H1 (cell line): ENCODE measurements around the gene SIK3. TPM values are rescaled to one million over a fixed set of nuclear protein-coding genes. Genes with fewer than 3 reads are reported as not detected.

Source experiments
- CTCF ChIA-PET: fragments of 300-600 bp; sonication (Branson Sonifier 250); formaldehyde crosslinking; loops from one replicate; lab custom pipeline; 2021; ENCODE audit not compliant: partially characterized antibody; lab: Charles Lee
- POLR2A ChIA-PET: fragments of 300-600 bp; sonication (Branson Sonifier 250); formaldehyde crosslinking; loops from one replicate; lab custom pipeline; 2021; ENCODE audit warnings: inconsistent platforms; ENCODE audit not compliant: partially characterized antibody; lab: Charles Lee
- DNase-seq, 2 experiments: peaks; one replicate each; pipeline versions ENCODE4 v3.0.0 to v3.0.0-alpha.2; 2010 to 2022; ENCODE audit warnings: low spot score in 2 of 2, low read depth in 1 of 2, mixed read lengths in 1 of 2
- FAIRE-seq: peaks from 2 replicates; lab custom pipeline; 2011; peaks lifted over from hg19 to GRCh38; lab: Jason Lieb, UNC
- H2AFZ ChIP-seq: 2 replicates; pipeline ENCODE4 v1.8.1; 2012; ENCODE audit warnings: low read length, inconsistent platforms
- H2AK5ac ChIP-seq: 2 replicates; pipeline ENCODE4 v1.6.1; 2013; ENCODE audit warnings: low read depth, low read length
- H2BK120ac ChIP-seq: replicated peaks from 2 replicates; pipeline ENCODE3; 2013; ENCODE audit warnings: low read depth, low read length, inconsistent platforms
- H2BK12ac ChIP-seq: 2 replicates; pipeline ENCODE4 v1.6.1; 2013; ENCODE audit warnings: low read depth, low read length
- H2BK15ac ChIP-seq: 2 replicates; pipeline ENCODE4 v1.6.1; 2013; ENCODE audit warnings: low read length
- H2BK20ac ChIP-seq: 2 replicates; pipeline ENCODE4 v1.6.1; 2013; ENCODE audit warnings: low read length
- H2BK5ac ChIP-seq: 2 replicates; pipeline ENCODE4 v1.6.1; 2013; ENCODE audit warnings: low read depth, low read length
- H3K14ac ChIP-seq: 2 replicates; pipeline ENCODE4 v1.6.1; 2013; ENCODE audit warnings: inconsistent platforms; ENCODE audit not compliant: insufficient read length
- H3K18ac ChIP-seq: 2 replicates; pipeline ENCODE4 v1.6.1; 2013; ENCODE audit warnings: low read length; ENCODE audit errors: extremely low read depth
- H3K23ac ChIP-seq: 2 replicates; pipeline ENCODE4 v1.6.1; 2013; ENCODE audit warnings: inconsistent platforms; ENCODE audit not compliant: insufficient read length
- H3K23me2 ChIP-seq: 2 replicates; pipeline ENCODE4 v1.6.1; 2013; ENCODE audit warnings: low read depth, low read length
- H3K27ac ChIP-seq: 2 replicates; pipeline ENCODE4 v1.6.1; 2011; ENCODE audit warnings: low read depth, low read length, inconsistent platforms
- H3K27me3 ChIP-seq, 4 experiments: replicated peaks in 1 of 4; 1 replicate in 1 of 4; 2 replicates in 3 of 4; pipeline versions ENCODE4 v1.6.1 to v1.8.1; 2011 to 2013; ENCODE audit warnings: low read length in 3 of 4, mild to moderate bottlenecking in 3 of 4, inconsistent platforms in 2 of 4, mixed read lengths in 2 of 4, moderate library complexity in 1 of 4; ENCODE audit not compliant: control insufficient read depth in 3 of 4, insufficient read depth in 3 of 4; ENCODE audit errors: extremely low read depth in 1 of 4
- H3K36me3 ChIP-seq, 4 experiments: 2 replicates each; pipeline versions ENCODE4 v1.6.1 to v1.8.1; 2011 to 2013; ENCODE audit warnings: mild to moderate bottlenecking in 4 of 4, low read length in 3 of 4, moderate library complexity in 2 of 4, control low read depth in 1 of 4, inconsistent platforms in 1 of 4; ENCODE audit not compliant: insufficient read depth in 4 of 4, control insufficient read depth in 2 of 4
- H3K4ac ChIP-seq: replicated peaks from 2 replicates; pipeline ENCODE3; 2013; ENCODE audit warnings: low read length, low read depth, mixed read lengths, inconsistent platforms; ENCODE audit not compliant: insufficient read length
- H3K4me1 ChIP-seq, 4 experiments: replicated peaks in 1 of 4; 1 replicate in 1 of 4; 2 replicates in 3 of 4; pipeline versions ENCODE4 v1.6.1 to v1.8.1; 2011 to 2013; ENCODE audit warnings: low read length in 3 of 4, inconsistent platforms in 2 of 4, mixed read lengths in 1 of 4; ENCODE audit not compliant: insufficient read depth in 4 of 4, control insufficient read depth in 3 of 4
- H3K4me2 ChIP-seq, 2 experiments: 2 replicates each; pipeline versions ENCODE4 v1.6.1 to v1.8.1; 2011 to 2013; ENCODE audit warnings: low read depth in 2 of 2, low read length in 2 of 2, control low read depth in 1 of 2, inconsistent platforms in 1 of 2, mild to moderate bottlenecking in 1 of 2; ENCODE audit not compliant: insufficient read depth in 1 of 2
- H3K4me3 ChIP-seq, 4 experiments: fragments of 200-600, 300-600 bp in 1 of 4; sonication (generic), shearing (Covaris generic), sonication (Bioruptor Twin) in 1 of 4; 2 replicates each; pipeline versions ENCODE4 v1.5.1 to v1.8.1; 2011 to 2016; ENCODE audit warnings: low read length in 4 of 4, low read depth in 3 of 4, control low read depth in 2 of 4, inconsistent platforms in 2 of 4, mild to moderate bottlenecking in 2 of 4, mixed read lengths in 1 of 4, moderate library complexity in 1 of 4; ENCODE audit not compliant: insufficient read depth in 2 of 4; ENCODE audit errors: extremely low read depth in 1 of 4
- H3K56ac ChIP-seq: replicated peaks from 2 replicates; pipeline ENCODE3; 2013; ENCODE audit warnings: low read depth, mild to moderate bottlenecking, mixed read lengths, low read length, inconsistent platforms; ENCODE audit not compliant: insufficient read length
- H3K79me1 ChIP-seq: 2 replicates; pipeline ENCODE4 v1.6.1; 2013; ENCODE audit warnings: low read depth, low read length, control low read depth
- H3K79me2 ChIP-seq, 2 experiments: 2 replicates each; pipeline versions ENCODE4 v1.6.1 to v1.8.1; 2012 to 2013; ENCODE audit warnings: low read length in 2 of 2, mild to moderate bottlenecking in 2 of 2, inconsistent platforms in 1 of 2; ENCODE audit not compliant: insufficient read depth in 2 of 2, control insufficient read depth in 1 of 2
- H3K9ac ChIP-seq, 4 experiments: replicated peaks in 1 of 4; 1 replicate in 1 of 4; 2 replicates in 3 of 4; pipeline versions ENCODE4 v1.6.1 to v1.8.1; 2011 to 2013; ENCODE audit warnings: low read depth in 3 of 4, low read length in 3 of 4, control low read depth in 2 of 4, mild to moderate bottlenecking in 2 of 4, moderate library complexity in 2 of 4, inconsistent platforms in 1 of 4; ENCODE audit errors: extremely low read depth in 1 of 4
- H3K9me3 ChIP-seq, 2 experiments: 2 replicates each; pipeline versions ENCODE4 v1.6.1 to v1.8.1; 2012 to 2013; ENCODE audit warnings: mild to moderate bottlenecking in 2 of 2, moderate library complexity in 2 of 2, control low read depth in 1 of 2, inconsistent platforms in 1 of 2, low read depth in 1 of 2, low read length in 1 of 2, mixed read lengths in 1 of 2; ENCODE audit not compliant: insufficient read depth in 2 of 2
- H4K20me1 ChIP-seq, 2 experiments: replicated peaks in 1 of 2; 2 replicates each; pipeline versions ENCODE3 to v1.8.1; 2011 to 2013; ENCODE audit warnings: inconsistent platforms in 2 of 2, low read length in 2 of 2, mild to moderate bottlenecking in 1 of 2; ENCODE audit not compliant: insufficient read depth in 2 of 2, control insufficient read depth in 1 of 2
- H4K5ac ChIP-seq: 2 replicates; pipeline ENCODE4 v1.6.1; 2013; ENCODE audit warnings: low read length, low read depth, mixed read lengths, inconsistent platforms; ENCODE audit not compliant: insufficient read length
- H4K8ac ChIP-seq: 2 replicates; pipeline ENCODE4 v1.8.0; 2013; ENCODE audit warnings: mild to moderate bottlenecking, moderate library complexity, low read length, inconsistent platforms; ENCODE audit not compliant: insufficient read depth; ENCODE audit errors: extremely low read depth
- H4K91ac ChIP-seq: replicated peaks from 2 replicates; pipeline ENCODE3; 2013; ENCODE audit warnings: low read length, mixed read lengths, inconsistent platforms; ENCODE audit not compliant: insufficient read length
- POLR2A ChIP-seq, 2 experiments: IDR thresholded peaks; 1 replicate in 1 of 2; 2 replicates in 1 of 2; pipeline ENCODE4 v1.6.1; 2011; ENCODE audit warnings: low read depth in 2 of 2, low read length in 2 of 2, mild to moderate bottlenecking in 2 of 2; ENCODE audit errors: control extremely low read depth in 1 of 2
- WGBS, 2 experiments: shearing (Covaris generic) in 1 of 2; methylation state at CpG; one replicate each; pipeline versions ENCODE4 v1.1.6 to v1.1.7; 2013 to 2015; ENCODE audit warnings: low lambda C conversion rate in 2 of 2, mixed read lengths in 2 of 2, inconsistent platforms in 1 of 2, low coverage in 1 of 2, missing lambda C conversion rate in 1 of 2; ENCODE audit not compliant: insufficient replicate concordance in 2 of 2, insufficient coverage in 1 of 2, insufficient read length in 1 of 2; ENCODE audit errors: extremely low coverage in 1 of 2, missing lambda C conversion rate in 1 of 2; 5-methylcytosine and 5-hydroxymethylcytosine counted together
- polyA plus RNA-seq, 7 experiments: library from polyadenylated mRNA; depleted of rRNA in 3 of 7; stranded (reverse) in 5 of 7; unstranded in 2 of 7; fragments of >200 nt in 5 of 7; fragments of 200-250 nt in 2 of 7; gene quantifications; 1 replicate in 5 of 7; 2 replicates in 1 of 7; 4 replicates in 1 of 7; pipeline versions ENCODE4 v1.2.1 to v1.2.3, GENCODE V29; 2011 to 2013; ENCODE audit warnings: missing spikeins in 2 of 7, mixed read lengths in 2 of 7
- total RNA-seq: library from RNA; stranded (reverse); fragmentation: NEBNext Ultra II Directional; extraction: Animal tissue kit (Norgen Biotek cat#: 25700); gene quantifications from 2 replicates; pipeline ENCODE4 v1.2.1, GENCODE V29; 2021
- TF ChIP-seq, protein P1 (sequence below), 3 experiments: IDR thresholded peaks; 1 replicate in 2 of 3; 2 replicates in 1 of 3; pipeline versions ENCODE4 v1.5.1 to v1.6.1; 2011; ENCODE audit warnings: low read length in 3 of 3, mild to moderate bottlenecking in 3 of 3, inconsistent platforms in 2 of 3, low read depth in 1 of 3, moderate library complexity in 1 of 3; ENCODE audit not compliant: insufficient read depth in 1 of 3; ENCODE audit errors: control extremely low read depth in 1 of 3

SIK3 gene
- total and polyA plus RNA-seq, 2 of the 8 experiments (the other 6 are each of a cell fraction or from before 2014, with no cell fraction given) = 19.9 to 32.1 TPM

DNA sequence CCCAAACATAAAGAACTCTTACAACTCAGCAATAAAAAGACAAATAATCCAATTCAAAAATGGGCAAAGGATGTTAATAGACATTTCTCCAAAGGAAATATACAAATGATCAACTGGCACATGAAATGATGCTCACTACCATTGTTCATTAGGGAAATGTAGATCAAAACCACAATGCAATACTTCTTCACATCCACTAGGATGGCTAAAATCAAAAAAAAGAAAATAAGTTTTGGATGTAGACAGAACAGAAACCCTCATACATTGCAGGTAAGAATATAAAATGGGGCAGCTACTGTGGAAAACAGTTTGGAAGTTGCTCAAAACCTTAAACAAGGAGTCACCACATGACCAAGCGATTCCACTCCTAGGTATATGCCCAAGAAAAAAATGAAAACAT lies 16.3 kb downstream of the SIK3 start:
- Histone ChIP-seq H3K9me3 (no peaks in the 10 kb centered on the region), H3K23ac (no peak overlapping the region), H2BK120ac (no peak overlapping the region), H2BK12ac (no peak overlapping the region), H3K18ac (no peak overlapping the region), H2BK5ac (no peak overlapping the region), H3K4ac (no peak overlapping the region), H3K23me2 (no peaks in the 10 kb centered on the region), H3K4me2 (no peak overlapping the region), H4K20me1 (peaks cover 3 to 10% of the 10 kb centered on the region in 2 experiments), H3K36me3 (no peaks in the 10 kb centered on the region), H3K14ac (no peak overlapping the region), H3K27ac (no peak overlapping the region), H3K9ac (no peak overlapping the region), H2AK5ac (no peak overlapping the region), H3K4me3 (no peak overlapping the region), H3K79me2 (peaks cover 0 to 91% of the 10 kb centered on the region in 2 experiments; a peak in 3 of 4 replicates), H4K5ac (no peak overlapping the region), H4K91ac (no peak overlapping the region), H4K8ac (no peak overlapping the region), H3K4me1 (peaks cover 0 to 10% (median 1%) of the 10 kb centered on the region in 4 experiments; a peak in 6 of 7 replicates), H3K27me3 (no peaks in the 10 kb centered on the region), H2BK15ac (no peak overlapping the region), H2BK20ac (no peak overlapping the region), H2AFZ (no peak overlapping the region), H3K79me1 (no peaks in the 10 kb centered on the region; the same call in 1 of the 2 replicates), H3K56ac (no peak overlapping the region)
- TF ChIP-seq POLR2A (IDR thresholded peaks at IDR 0.05; ENCODE audit: control extremely low read depth in 1 of 2, low read depth in 2 of 2, low read length in 2 of 2) = no peak
- TF ChIP-seq, protein P1, sequence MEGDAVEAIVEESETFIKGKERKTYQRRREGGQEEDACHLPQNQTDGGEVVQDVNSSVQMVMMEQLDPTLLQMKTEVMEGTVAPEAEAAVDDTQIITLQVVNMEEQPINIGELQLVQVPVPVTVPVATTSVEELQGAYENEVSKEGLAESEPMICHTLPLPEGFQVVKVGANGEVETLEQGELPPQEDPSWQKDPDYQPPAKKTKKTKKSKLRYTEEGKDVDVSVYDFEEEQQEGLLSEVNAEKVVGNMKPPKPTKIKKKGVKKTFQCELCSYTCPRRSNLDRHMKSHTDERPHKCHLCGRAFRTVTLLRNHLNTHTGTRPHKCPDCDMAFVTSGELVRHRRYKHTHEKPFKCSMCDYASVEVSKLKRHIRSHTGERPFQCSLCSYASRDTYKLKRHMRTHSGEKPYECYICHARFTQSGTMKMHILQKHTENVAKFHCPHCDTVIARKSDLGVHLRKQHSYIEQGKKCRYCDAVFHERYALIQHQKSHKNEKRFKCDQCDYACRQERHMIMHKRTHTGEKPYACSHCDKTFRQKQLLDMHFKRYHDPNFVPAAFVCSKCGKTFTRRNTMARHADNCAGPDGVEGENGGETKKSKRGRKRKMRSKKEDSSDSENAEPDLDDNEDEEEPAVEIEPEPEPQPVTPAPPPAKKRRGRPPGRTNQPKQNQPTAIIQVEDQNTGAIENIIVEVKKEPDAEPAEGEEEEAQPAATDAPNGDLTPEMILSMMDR (IDR thresholded peaks at IDR 0.05; ENCODE audit: control extremely low read depth in 1 of 3, insufficient read depth in 1 of 3, low read depth in 1 of 3, low read length in 3 of 3) = peak in 1 of 3 experiments; percentile 4; a peak in 1 of 4 replicates
- FAIRE-seq = peak; percentile 13
- WGBS, 2 experiments = 80% methylated on average over 1 of the region's 1 CpG; no CpG with 5 or more reads in 1 of the 2 experiments
- POLR2A ChIA-PET = interaction anchor here (1.4 kb wide), 2 partner anchors 10 to 49 kb away, joined by 3 read pairs; no protein-coding TSS in a partner anchor
- DNase-seq = no peak
- CTCF ChIA-PET = interaction anchor here (0.8 to 1.5 kb wide), 3 partner anchors 8 to 13 kb away, joined by 3 to 5 read pairs (median 4); no protein-coding TSS in a partner anchor
